Measurements from ENCODE around the gene FAM83D. TPM values are rescaled to one million over a fixed set of nuclear protein-coding genes. Genes with fewer than 3 reads are reported as not detected.

Gene FAM83D
- total RNA-seq, 1 experiment from 2014 or later = 48.1 TPM

- H3K36me3 Mint-ChIP-seq (ENCODE audit: insufficient read depth in 1 of 3, low read depth in 3 of 3) = peaks cover 13 to 29% (median 21%) of the 10 kb centered on the region in 3 experiments
These were observed 23.6 kb upstream of the FAM83D start for GRCh38 chr20:38902601-38903000.

More at GRCh38 chr20:38902601-38903000, 23.6 kb upstream of the FAM83D start:
- H3K23ac ChIP-seq (ENCODE audit: insufficient read length, low read depth, low read length) = no peak overlapping the region
- Mint-ChIP-seq H3K9me3 (no peaks in the 10 kb centered on the region; a peak in 1 of 5 replicates), H3K4me3 (no peak overlapping the region), H3K4me1 (no peaks in the 10 kb centered on the region), H3K27me3 (ENCODE audit: low read depth) (no peaks in the 10 kb centered on the region), H3K27ac (no peak overlapping the region)
- no peaks in the 10 kb centered on the region for H3K79me2 ChIP-seq (ENCODE audit: insufficient read depth, low read length)
- H3K18ac ChIP-seq (ENCODE audit: insufficient read length, low read depth, low read length) = no peak overlapping the region
- no peak overlapping the region for H3T11ph ChIP-seq (ENCODE audit: low read length)
- H3K56ac ChIP-seq (ENCODE audit: insufficient read length, low read depth, low read length) = no peak overlapping the region
- H3K27me3 ChIP-seq (ENCODE audit: insufficient read depth, low read length) = no peaks in the 10 kb centered on the region
- no peak overlapping the region for H3K27ac ChIP-seq (ENCODE audit: insufficient read length, low read depth, low read length)
- no peak overlapping the region for H2BK120ac ChIP-seq (ENCODE audit: low read depth, low read length, poor library complexity, severe bottlenecking)
- no peak overlapping the region for H4K8ac ChIP-seq (replicated peaks; ENCODE audit: insufficient read length, low read depth, low read length)
- no peaks in the 10 kb centered on the region for H3K23me2 ChIP-seq (ENCODE audit: insufficient read length, low read depth, low read length, poor library complexity, severe bottlenecking)
- TF ChIP-seq, protein P1, sequence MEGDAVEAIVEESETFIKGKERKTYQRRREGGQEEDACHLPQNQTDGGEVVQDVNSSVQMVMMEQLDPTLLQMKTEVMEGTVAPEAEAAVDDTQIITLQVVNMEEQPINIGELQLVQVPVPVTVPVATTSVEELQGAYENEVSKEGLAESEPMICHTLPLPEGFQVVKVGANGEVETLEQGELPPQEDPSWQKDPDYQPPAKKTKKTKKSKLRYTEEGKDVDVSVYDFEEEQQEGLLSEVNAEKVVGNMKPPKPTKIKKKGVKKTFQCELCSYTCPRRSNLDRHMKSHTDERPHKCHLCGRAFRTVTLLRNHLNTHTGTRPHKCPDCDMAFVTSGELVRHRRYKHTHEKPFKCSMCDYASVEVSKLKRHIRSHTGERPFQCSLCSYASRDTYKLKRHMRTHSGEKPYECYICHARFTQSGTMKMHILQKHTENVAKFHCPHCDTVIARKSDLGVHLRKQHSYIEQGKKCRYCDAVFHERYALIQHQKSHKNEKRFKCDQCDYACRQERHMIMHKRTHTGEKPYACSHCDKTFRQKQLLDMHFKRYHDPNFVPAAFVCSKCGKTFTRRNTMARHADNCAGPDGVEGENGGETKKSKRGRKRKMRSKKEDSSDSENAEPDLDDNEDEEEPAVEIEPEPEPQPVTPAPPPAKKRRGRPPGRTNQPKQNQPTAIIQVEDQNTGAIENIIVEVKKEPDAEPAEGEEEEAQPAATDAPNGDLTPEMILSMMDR (conservative IDR thresholded peaks at IDR 0.05) = no peak
- no peak overlapping the region for H2AK5ac ChIP-seq (ENCODE audit: insufficient read length, low read length)
- H3K9ac ChIP-seq (ENCODE audit: extremely low read depth, insufficient read length, low read length) = no peak overlapping the region
- no peak overlapping the region for H2BK5ac ChIP-seq (ENCODE audit: insufficient read length, low read length)
- no peak overlapping the region for H4K91ac ChIP-seq (ENCODE audit: insufficient read length, low read depth, low read length)
- H3K9me3 ChIP-seq (ENCODE audit: control insufficient read depth, low read depth, low read length) = no peaks in the 10 kb centered on the region
- WGBS (ENCODE audit: extremely low coverage, insufficient read length, low lambda C conversion rate) = no CpG with 5 or more reads among the region's 8 CpGs
- H3K14ac ChIP-seq (ENCODE audit: insufficient read depth, low read length) = no peak overlapping the region
- H3K79me1 ChIP-seq (ENCODE audit: insufficient read depth, low read depth, low read length, poor library complexity, severe bottlenecking) = no peaks in the 10 kb centered on the region
- H2AFZ ChIP-seq (ENCODE audit: low read length) = no peak overlapping the region
- no peak overlapping the region for H3K4ac ChIP-seq (ENCODE audit: low read depth, low read length)
- no peak overlapping the region for H2BK12ac ChIP-seq (ENCODE audit: insufficient read length, low read depth, low read length)
- no peak for DNase-seq
- H4K20me1 ChIP-seq (ENCODE audit: control insufficient read depth, insufficient read depth, insufficient read length) = no peaks in the 10 kb centered on the region
- H3K4me2 ChIP-seq (ENCODE audit: insufficient read depth, insufficient read length, low read length) = no peak overlapping the region
- no peak overlapping the region for H2BK20ac ChIP-seq (ENCODE audit: low read depth, low read length, poor library complexity, severe bottlenecking)
- no peaks in the 10 kb centered on the region for H3K4me1 ChIP-seq (ENCODE audit: insufficient read depth, low read length)
- H4K5ac ChIP-seq (ENCODE audit: insufficient read length, low read depth, low read length) = no peak overlapping the region
- no peak overlapping the region for H2BK15ac ChIP-seq (ENCODE audit: low read depth, low read length)
